ENCODE results near the gene PREX1.

PREX1 gene

GRCh38 chr20:48711044-48711428 lies 116.8 kb downstream of the PREX1 start:
- H3K9me3 ChIP-seq (ENCODE audit: control insufficient read depth, insufficient read depth, low read depth, low read length): no peaks in the 10 kb centered on the region
- H3K36me3 ChIP-seq (ENCODE audit: control insufficient read depth, insufficient read depth, low read length): no peaks in the 10 kb centered on the region
- no peak overlapping the region for H3K4me3 ChIP-seq (ENCODE audit: low read depth, low read length)
- H3K4me1 ChIP-seq (ENCODE audit: control insufficient read depth, insufficient read depth, low read length): no peaks in the 10 kb centered on the region
- H3K9ac ChIP-seq (ENCODE audit: low read length): no peak overlapping the region
- no peaks in the 10 kb centered on the region for H3K27me3 ChIP-seq (ENCODE audit: control insufficient read depth, insufficient read depth, low read length)
- H3K27ac ChIP-seq (ENCODE audit: low read depth, low read length): no peak overlapping the region

GRCh38 chr20:48710341-48711043 lies 117.3 kb downstream of the PREX1 start:
- no peaks in the 10 kb centered on the region for H3K9me3 ChIP-seq (ENCODE audit: control insufficient read depth, insufficient read depth, low read depth, low read length)
- H3K4me1 ChIP-seq (ENCODE audit: control insufficient read depth, insufficient read depth, low read length): no peaks in the 10 kb centered on the region
- no peaks in the 10 kb centered on the region for H3K36me3 ChIP-seq (ENCODE audit: control insufficient read depth, insufficient read depth, low read length)
- H3K4me3 ChIP-seq (ENCODE audit: low read depth, low read length): no peak overlapping the region
- H3K27me3 ChIP-seq (ENCODE audit: control insufficient read depth, insufficient read depth, low read length): no peaks in the 10 kb centered on the region
- no peak overlapping the region for H3K9ac ChIP-seq (ENCODE audit: low read length)
- no peak overlapping the region for H3K27ac ChIP-seq (ENCODE audit: low read depth, low read length)

GRCh38 chr20:48709744-48710143 lies 118.1 kb downstream of the PREX1 start:
- Histone ChIP-seq H3K4me3 (ENCODE audit: low read depth, low read length) (no peak overlapping the region), H3K4me1 (ENCODE audit: control insufficient read depth, insufficient read depth, low read length) (no peaks in the 10 kb centered on the region), H3K9ac (ENCODE audit: low read length) (no peak overlapping the region), H3K9me3 (ENCODE audit: control insufficient read depth, insufficient read depth, low read depth, low read length) (no peaks in the 10 kb centered on the region), H3K27ac (ENCODE audit: low read depth, low read length) (no peak overlapping the region), H3K36me3 (ENCODE audit: control insufficient read depth, insufficient read depth, low read length) (no peaks in the 10 kb centered on the region), H3K27me3 (ENCODE audit: control insufficient read depth, insufficient read depth, low read length) (no peaks in the 10 kb centered on the region)

- Histone ChIP-seq H3K36me3 (ENCODE audit: control insufficient read depth, insufficient read depth, low read length) (no peaks in the 10 kb centered on the region), H3K9me3 (ENCODE audit: control insufficient read depth, insufficient read depth, low read depth, low read length) (no peaks in the 10 kb centered on the region), H3K9ac (ENCODE audit: low read length) (no peak overlapping the region), H3K27me3 (ENCODE audit: control insufficient read depth, insufficient read depth, low read length) (no peaks in the 10 kb centered on the region), H3K27ac (ENCODE audit: low read depth, low read length) (no peak overlapping the region), H3K4me3 (ENCODE audit: low read depth, low read length) (no peak overlapping the region), H3K4me1 (ENCODE audit: control insufficient read depth, insufficient read depth, low read length) (no peaks in the 10 kb centered on the region)
These were observed 118.6 kb downstream of the PREX1 start for GRCh38 chr20:48709058-48709691.

GRCh38 chr20:48708630-48709029 lies 119.2 kb downstream of the PREX1 start:
- H3K27me3 ChIP-seq (ENCODE audit: control insufficient read depth, insufficient read depth, low read length): no peaks in the 10 kb centered on the region
- no peaks in the 10 kb centered on the region for H3K4me1 ChIP-seq (ENCODE audit: control insufficient read depth, insufficient read depth, low read length)
- no peak overlapping the region for H3K9ac ChIP-seq (ENCODE audit: low read length)
- H3K9me3 ChIP-seq (ENCODE audit: control insufficient read depth, insufficient read depth, low read depth, low read length): no peaks in the 10 kb centered on the region
- no peak overlapping the region for H3K4me3 ChIP-seq (ENCODE audit: low read depth, low read length)
- H3K36me3 ChIP-seq (ENCODE audit: control insufficient read depth, insufficient read depth, low read length): no peaks in the 10 kb centered on the region
- H3K27ac ChIP-seq (ENCODE audit: low read depth, low read length): no peak overlapping the region

GRCh38 chr20:48708116-48708515 lies 119.7 kb downstream of the PREX1 start:
- Histone ChIP-seq H3K4me3 (ENCODE audit: low read depth, low read length) (no peak overlapping the region), H3K4me1 (ENCODE audit: control insufficient read depth, insufficient read depth, low read length) (no peaks in the 10 kb centered on the region), H3K9ac (ENCODE audit: low read length) (no peak overlapping the region), H3K27me3 (ENCODE audit: control insufficient read depth, insufficient read depth, low read length) (no peaks in the 10 kb centered on the region), H3K27ac (ENCODE audit: low read depth, low read length) (no peak overlapping the region), H3K9me3 (ENCODE audit: control insufficient read depth, insufficient read depth, low read depth, low read length) (no peaks in the 10 kb centered on the region), H3K36me3 (ENCODE audit: control insufficient read depth, insufficient read depth, low read length) (no peaks in the 10 kb centered on the region)

DNA sequence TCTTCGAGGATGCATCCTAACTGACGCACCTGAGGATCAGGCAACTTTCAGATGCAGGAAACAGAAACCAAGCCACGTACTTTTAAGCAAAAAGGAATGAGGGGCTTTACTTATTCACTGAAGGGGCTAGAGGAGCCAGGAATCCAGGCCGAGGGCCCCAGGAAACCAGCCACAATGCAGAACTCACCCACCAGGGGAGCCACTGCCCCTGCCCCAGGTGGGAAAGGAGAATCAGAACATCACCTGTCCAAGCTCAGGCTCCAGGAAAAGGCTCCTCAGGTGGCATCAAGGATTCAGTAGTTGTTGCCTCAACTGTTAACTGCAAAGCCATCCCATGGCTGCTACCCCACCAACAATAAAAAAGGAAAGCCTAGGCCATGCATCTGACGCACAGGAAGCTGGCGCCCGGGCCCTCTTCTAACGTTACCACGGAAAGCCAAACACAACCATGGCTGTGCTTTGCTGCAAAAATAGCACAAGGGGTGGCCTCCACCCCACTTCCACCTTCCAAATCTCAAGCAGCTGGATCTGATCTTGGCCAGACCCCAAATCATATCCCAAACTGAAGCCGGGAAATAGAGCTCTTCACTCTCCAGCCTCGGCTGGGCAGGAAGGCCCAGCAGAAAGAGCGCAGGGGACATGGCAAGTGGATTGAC lies 121.0 kb downstream of the PREX1 start:
- no peaks in the 10 kb centered on the region for H3K9me3 ChIP-seq (ENCODE audit: control insufficient read depth, insufficient read depth, low read depth, low read length)
- H3K4me3 ChIP-seq (ENCODE audit: low read depth, low read length): no peak overlapping the region
- no peaks in the 10 kb centered on the region for H3K4me1 ChIP-seq (ENCODE audit: control insufficient read depth, insufficient read depth, low read length)
- H3K36me3 ChIP-seq (ENCODE audit: control insufficient read depth, insufficient read depth, low read length): no peaks in the 10 kb centered on the region
- H3K27ac ChIP-seq (ENCODE audit: low read depth, low read length): no peak overlapping the region
- H3K9ac ChIP-seq (ENCODE audit: low read length): no peak overlapping the region
- no peaks in the 10 kb centered on the region for H3K27me3 ChIP-seq (ENCODE audit: control insufficient read depth, insufficient read depth, low read length)

- no peaks in the 10 kb centered on the region for H3K27me3 ChIP-seq (ENCODE audit: control insufficient read depth, insufficient read depth, low read length)
- H3K4me1 ChIP-seq (ENCODE audit: control insufficient read depth, insufficient read depth, low read length): no peaks in the 10 kb centered on the region
- H3K9me3 ChIP-seq (ENCODE audit: control insufficient read depth, insufficient read depth, low read depth, low read length): no peaks in the 10 kb centered on the region
- H3K27ac ChIP-seq (ENCODE audit: low read depth, low read length): no peak overlapping the region
- H3K4me3 ChIP-seq (ENCODE audit: low read depth, low read length): no peak overlapping the region
- no peaks in the 10 kb centered on the region for H3K36me3 ChIP-seq (ENCODE audit: control insufficient read depth, insufficient read depth, low read length)
- no peak overlapping the region for H3K9ac ChIP-seq (ENCODE audit: low read length)
These were observed 121.6 kb downstream of the PREX1 start for GRCh38 chr20:48706116-48706656.

- H3K4me1 ChIP-seq (ENCODE audit: control insufficient read depth, insufficient read depth, low read length): no peaks in the 10 kb centered on the region
These were observed 122.3 kb downstream of the PREX1 start for GRCh38 chr20:48705240-48706115.

GRCh38 chr20:48704761-48705160 lies 123.0 kb downstream of the PREX1 start:
- no peaks in the 10 kb centered on the region for H3K4me1 ChIP-seq (ENCODE audit: control insufficient read depth, insufficient read depth, low read length)
- H3K27ac ChIP-seq (ENCODE audit: low read depth, low read length): no peak overlapping the region
- H3K9ac ChIP-seq (ENCODE audit: low read length): no peak overlapping the region
- H3K4me3 ChIP-seq (ENCODE audit: low read depth, low read length): no peak overlapping the region
- H3K36me3 ChIP-seq (ENCODE audit: control insufficient read depth, insufficient read depth, low read length): 0 out of 2 replicates have a peak, but pooled peaks cover 3% of the 10 kb centered on the region
- no peaks in the 10 kb centered on the region for H3K9me3 ChIP-seq (ENCODE audit: control insufficient read depth, insufficient read depth, low read depth, low read length)
- no peaks in the 10 kb centered on the region for H3K27me3 ChIP-seq (ENCODE audit: control insufficient read depth, insufficient read depth, low read length)

More at GRCh38 chr20:48705240-48706115, 122.3 kb downstream of the PREX1 start:
- 0 out of 2 replicates have a peak, but pooled peaks cover 3% of the 10 kb centered on the region for H3K36me3 ChIP-seq (ENCODE audit: control insufficient read depth, insufficient read depth, low read length)
- no peaks in the 10 kb centered on the region for H3K27me3 ChIP-seq (ENCODE audit: control insufficient read depth, insufficient read depth, low read length)
- no peaks in the 10 kb centered on the region for H3K9me3 ChIP-seq (ENCODE audit: control insufficient read depth, insufficient read depth, low read depth, low read length)
- no peak overlapping the region for H3K4me3 ChIP-seq (ENCODE audit: low read depth, low read length)
- H3K27ac ChIP-seq (ENCODE audit: low read depth, low read length): no peak overlapping the region
- H3K9ac ChIP-seq (ENCODE audit: low read length): no peak overlapping the region
